ENCODE data around the gene TNFRSF1A.
"Not testable (repeated sequence)": the region's sequence is repeated elsewhere in the genome, so short reads cannot be mapped to it uniquely, and the experiment has no call there.

TNFRSF1A gene

DNA sequence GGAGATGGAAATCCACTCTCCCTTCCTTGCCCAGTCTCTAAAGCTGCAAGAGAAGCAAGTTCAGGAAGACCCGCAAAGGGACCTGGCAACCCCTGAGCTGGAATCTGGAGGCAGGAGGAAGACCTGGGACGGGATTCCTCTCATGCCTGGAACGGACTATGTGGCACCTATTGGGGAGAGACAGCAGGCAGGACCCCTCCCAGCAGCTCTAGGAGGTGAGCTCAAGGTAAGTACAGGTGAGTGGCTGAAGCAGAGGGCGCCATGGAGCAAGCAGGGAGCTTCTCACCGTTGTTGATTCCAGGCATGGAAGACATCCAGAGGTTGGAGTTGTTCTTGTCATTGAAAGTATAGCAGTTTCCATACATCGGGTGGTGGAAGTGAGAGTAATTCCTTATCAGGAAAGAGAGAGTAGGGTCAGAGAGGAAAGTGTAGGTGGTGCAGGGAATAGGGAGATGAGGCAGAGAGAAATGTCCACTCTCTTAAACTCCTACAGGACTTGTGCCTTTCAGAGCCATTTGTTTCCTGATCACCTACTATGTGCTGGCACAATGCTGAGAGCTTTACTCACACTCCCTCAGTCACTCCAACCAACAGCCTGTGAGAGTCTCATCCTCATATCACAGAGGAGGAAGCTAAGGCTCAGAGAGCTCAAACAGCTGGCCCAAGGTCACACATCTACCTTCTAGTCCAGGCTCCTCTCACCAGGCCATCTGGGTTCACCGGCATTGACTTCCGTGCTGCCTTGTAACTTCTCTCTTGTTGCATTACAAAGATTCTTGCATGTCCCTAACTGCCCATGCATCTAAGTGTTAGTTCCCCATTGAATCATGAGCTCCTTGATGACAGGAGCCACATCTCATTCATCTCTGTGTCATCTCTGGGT lies 13.9 kb upstream of the TNFRSF1A start:
- no peak for DNase-seq

DNA sequence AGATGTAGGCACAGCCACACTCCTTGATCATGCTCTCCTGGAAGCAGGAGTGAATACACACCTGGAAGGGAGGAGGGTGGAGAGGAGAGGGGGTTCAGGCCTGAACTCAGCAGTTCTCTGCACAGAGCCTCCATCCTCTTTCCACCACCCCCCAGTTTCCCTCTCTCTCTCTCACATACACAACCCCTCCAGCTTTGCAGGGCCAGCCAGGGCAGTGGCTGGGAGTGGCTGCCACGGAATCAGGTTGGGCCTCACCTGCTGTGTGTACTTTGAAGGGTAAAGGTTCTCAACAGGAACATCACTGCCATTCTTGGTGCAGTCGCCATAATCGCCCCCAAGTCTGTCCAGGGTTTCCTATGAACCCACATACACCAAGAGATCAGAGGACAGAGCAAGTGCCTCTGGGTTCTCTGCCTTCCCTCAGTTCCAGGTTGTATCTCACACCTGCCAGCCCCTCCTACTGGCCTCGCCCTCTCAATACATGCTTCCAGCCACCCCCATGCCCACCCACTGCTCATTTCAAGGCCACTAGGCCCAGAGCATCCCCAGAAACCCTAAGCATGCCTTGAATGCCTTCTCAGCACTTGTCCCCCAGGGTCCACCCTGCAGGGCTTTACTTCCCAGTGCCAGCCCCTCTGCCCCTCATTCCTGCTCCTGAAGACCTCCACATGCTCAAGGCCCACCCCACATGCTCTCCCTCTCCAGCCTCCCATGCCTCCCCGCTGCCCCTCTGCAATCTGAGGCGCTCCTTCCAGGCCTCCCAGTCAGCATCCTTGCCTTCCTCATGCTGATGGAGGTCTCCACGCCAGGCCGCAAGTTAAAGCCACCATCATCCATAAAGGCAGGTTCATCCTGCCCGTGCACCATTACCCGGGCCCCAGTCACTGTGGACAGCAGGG lies 12.9 kb upstream of the TNFRSF1A start:
- no peak for DNase-seq

DNA sequence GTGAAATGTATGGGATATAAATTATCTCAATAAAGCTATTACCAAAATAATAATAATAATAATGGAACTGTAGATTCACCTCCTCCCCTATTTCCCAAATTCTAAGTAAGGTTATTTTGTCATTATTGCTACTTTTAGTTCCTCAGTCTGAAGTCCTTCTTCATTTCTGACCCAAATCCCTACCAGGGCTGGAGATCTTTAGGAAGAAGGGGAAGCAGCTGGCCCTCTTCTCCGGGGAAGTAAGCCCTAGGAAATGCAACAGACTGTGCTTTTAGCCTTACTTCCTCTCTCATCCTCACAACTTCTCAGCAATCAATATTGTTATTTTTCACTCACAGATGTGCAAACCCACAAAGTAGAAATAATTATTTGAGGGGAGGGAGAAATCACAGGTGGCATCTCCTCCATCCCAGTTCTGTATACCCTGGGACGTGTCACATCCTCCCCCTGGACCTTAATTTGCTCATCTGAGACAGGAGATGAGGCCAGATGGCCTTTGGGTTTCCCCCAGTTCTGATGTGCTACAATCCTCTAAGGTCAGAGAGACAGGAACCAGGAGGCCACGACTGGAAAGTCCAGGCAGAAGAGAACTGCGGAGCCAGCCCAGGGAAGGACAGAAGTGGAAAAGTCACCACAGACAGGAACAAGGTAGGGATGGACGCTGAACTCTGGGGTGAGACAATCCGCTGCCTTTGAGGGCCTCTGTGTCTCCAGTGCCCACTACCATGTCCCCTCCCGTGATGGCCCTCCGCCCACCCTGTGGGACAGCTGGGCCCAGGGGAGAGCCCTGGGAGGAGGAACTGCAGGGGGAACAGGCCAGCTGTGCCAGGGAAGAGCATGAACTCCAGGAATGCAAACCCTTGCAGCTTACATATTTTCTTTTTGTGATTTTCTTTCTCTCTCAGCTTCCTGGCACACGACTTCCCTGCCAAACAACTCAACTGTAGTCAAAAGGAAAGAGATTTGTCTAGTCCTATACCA lies 10.6 kb upstream of the TNFRSF1A start:
- no peak for DNase-seq

DNA sequence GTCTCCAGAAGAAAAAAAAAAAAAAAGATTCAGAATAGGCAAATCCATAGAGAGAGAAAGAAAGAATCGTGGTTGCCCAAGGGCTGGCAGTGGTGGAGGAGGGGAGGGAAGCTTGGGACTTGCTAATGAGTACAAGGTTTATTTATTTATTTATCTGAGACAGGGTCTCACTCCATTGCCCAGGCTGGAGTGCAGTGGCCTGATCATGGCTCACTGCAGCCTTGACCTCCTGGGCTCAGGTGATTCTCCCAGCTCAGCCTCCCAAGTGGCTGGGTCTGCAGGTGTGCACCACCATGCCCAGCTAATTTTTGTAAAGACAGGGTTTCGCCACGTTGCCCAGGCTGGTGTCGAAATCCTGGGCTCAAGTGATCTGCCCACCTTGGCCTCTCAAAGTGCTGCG lies 9.7 kb upstream of the TNFRSF1A start:
- no peak for DNase-seq

DNA sequence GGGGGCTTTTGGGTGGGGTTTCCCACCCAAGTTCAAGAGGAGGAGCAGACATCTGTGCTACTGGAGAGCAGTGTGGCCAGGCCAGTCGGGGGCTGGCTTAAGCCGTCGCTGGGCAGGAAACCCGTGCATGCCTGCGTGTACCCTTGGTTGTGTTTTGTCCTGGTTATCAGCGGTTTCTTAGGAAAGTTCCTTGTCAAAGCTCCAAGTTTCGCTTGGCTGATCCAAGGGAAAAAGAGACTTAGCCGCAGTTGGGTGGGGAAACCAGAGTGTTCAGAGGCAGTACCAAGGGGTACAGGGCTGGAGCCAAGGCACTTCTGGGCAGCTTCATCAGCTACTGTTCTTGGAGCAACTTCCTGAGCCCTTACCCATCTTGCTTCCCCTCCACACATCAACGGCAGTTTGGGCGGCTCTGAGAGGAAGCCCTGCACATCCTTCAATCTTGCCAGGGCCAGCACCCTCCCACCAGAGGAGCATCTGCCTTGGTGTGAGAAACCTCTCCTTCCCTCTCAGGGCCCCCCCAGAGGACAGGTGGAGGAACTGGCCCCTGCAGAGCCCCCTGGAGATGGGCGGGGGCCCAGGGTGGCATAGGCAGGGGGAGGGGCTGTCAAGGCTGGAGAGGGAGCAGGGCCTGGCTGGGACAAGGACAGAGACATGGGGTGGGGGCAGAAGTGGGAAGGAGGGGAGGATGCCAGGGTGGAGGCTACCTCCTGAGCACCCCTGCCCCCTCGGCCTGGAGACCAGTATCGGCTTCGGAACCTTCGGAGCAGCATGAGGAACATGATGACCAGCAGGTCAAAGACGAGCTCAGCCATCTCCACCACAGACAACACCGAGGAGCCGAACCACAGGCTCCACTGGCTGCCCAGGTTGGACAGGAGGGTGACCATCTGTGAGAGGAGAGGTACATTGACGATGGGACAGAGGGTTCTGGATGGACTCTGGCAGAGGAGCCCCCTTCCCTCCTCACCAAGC lies 5.8 kb upstream of the TNFRSF1A start:
- DNase-seq, result no peak

DNA sequence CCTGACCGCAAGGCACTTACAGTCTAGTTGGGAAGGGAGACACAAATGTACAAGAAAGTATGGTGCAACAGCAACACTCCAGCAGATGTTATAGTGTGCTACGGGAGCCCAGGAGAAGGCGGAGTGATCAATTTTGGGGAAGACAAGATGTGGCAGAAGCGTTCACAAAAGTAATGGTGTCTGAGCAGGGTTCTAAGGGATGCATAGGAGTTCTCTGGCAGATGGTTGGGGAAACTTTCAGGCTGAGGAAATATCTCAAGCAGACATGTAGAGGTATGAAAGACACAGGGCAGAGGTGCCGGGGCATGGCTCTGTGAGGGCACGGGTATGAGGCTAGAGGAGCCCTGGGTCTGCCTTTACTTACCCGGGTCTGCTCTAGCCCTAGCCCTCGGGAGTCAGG lies 5.1 kb upstream of the TNFRSF1A start:
- no peak for DNase-seq

DNA sequence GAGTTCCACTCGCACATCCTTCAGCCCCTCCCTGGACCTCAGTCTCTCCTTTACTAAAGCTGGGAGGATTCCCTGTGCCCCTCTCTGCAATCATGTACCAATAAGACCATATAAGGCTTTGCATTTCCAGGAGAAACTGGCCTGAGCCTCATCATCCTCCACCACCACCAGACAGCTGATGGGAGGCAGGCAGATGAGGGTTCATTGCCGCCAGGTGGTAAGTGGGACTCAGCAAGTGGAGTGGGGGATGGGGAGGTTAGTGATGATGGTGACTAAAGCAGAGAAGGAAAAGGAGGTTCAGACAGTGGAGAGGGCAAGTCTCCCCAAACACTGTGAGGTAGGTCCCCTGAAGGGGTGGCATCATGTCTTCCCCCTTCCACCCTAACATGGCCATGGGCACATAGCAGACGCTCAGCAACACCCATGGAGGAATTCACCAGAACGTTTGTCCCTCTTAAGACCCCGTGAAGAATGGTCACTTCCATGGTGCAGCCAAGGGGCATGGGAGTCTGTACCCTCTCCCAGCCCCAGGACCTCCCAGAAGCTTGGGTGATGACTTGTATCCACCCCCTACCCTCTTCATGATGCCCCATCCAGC lies 4.5 kb upstream of the TNFRSF1A start:
- no peak for DNase-seq

DNA sequence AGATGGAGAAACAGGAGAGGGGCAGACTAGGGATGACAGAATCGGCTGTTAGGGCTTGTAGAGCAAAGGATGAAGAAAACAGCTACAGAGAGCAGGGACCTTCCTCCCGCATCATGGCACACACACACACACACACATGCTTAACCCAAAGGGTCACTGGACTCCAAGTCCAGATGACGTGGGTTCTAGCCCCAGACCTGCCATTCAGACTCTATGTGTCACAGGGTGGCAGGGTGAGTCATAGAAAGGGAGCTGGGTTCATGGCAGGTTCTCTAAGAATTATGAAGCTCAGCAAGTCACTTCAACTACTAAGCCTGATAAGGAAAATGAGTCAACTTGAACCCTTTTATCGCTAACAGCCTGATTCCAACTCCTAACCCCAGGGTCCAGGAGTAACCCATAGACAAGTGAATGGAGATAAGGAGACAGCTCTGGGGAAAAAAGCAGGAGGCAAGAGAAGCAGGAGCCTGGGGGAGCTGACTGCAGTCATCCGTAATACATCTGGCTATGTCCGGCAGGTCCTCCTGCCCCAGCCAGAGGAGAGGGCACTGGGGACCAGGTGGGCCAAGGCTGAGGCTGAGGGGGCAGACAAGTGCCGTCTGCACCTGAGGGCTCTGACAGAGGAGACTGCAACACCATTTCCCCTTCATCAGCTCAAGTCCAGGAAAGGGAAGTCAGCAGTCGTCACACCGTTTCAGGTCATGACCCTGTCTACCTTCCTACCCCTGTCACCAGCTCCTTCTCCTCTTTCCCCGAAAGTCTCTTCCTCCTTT lies 3.6 kb upstream of the TNFRSF1A start:
- DNase-seq, result no peak

DNA sequence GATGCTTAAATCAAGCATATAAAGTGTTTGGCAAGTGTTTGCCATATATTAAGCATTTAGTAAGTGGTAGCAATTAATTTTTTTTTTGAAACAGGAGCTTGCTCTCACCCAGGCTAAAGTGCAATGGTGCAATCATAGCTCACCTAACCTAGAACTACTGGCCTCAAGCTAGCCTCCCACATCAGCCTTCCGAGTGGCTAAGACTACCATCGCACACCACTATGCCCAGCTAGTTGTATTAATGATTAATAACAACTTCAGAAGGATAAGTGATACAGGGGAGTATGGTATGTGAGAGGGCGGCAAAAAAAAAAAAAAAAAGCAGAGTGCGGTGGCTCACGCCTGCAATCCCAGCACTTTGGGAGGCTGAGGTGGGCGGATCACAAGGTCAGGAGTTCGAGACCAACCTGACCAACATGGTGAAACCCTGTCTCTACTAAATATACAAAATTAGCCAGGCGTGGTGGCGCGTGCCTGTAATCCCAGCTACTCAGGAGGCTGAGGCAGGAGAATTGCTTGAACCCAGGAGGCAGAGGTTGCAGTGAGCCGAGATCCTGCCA lies 2.3 kb upstream of the TNFRSF1A start:
- DNase-seq, result not testable (repeated sequence)

DNA sequence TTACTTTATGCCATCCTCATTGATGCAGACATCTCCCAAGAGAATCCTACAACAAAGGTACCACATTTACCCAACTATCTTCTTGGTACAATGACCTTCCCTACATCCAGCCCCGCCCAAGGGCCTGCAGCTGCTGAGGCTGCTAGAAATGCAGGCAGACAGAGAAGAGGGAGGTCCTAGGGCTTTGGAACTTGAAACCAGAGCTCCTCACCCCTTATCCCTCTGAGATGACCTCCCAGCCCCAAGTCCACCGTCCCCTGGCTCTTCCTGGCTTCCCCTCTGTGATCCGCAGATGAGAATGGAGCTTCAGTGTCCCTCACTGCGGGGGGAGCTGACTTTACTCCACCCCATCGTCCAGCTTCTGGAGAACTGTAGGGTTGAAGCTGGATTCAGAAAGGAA lies 1.6 kb upstream of the TNFRSF1A start:
- no peak for DNase-seq

DNA sequence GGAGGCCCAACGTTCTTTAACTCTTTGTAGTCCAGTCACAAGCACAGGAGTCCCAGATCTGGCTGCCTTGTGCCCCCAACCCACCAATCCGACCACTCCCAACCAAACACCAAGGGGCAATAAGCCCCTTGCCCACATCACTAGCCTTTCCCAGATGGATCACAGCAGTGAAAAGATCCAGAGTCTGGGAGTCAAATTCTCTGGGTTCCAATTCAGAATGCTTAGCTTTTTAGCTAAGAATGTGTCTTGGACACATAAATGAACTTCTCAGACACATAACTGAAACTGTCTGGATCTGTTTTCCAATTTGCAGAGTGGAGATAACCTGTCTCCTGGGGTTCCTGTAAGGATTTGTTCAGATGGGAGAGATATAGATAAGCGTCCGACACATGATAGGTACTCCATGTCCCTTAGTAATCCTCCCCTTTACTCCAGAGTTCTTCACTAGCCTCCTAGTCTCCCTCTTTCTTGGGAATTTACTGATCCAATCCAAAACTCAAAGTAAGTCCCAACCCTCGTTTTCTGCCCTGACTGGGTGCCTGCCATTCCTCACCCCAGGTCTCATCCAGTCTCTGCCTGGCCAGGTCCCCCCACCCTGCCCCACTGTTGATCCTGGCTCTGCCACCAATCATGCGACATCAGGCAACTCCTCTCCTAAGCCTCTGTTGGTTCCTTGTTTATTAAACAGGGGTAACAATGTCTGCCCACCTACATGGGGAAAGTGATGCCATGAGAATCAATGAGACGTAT lies 439 bp upstream of the TNFRSF1A start:
- DNase-seq, result no peak

DNA sequence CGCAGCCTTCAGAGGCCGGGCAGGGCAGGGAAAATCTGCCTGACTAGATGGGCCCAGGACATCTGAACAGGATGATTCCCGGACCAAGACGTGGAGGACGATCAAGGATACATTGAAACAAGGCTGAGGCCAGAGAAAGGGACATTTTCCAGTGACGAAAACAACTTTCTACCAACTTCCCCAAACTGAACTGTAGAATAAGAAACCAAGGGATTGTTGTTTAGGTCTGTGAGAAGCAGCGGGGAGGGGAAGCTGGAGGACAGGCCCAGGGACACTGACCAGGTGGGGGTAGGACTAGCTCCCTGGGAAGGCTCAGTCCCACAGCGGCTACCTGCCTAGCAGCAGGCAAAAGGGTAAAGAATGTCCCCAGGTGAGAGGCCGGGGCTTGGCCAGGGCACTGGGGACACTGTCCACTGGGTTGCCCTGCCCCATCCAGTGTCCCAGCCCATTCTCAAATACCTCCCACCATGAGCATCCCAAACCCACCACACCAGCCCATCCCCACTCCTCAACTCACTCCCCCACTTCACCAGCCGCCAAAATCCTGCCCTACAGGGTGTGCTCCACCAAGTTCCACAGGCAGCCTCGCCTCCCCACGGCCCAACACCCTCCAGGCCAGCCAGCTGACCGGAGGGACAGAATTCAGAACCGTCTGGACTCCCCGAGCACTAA lies 995 bp downstream of the TNFRSF1A start:
- no peak for DNase-seq

DNA sequence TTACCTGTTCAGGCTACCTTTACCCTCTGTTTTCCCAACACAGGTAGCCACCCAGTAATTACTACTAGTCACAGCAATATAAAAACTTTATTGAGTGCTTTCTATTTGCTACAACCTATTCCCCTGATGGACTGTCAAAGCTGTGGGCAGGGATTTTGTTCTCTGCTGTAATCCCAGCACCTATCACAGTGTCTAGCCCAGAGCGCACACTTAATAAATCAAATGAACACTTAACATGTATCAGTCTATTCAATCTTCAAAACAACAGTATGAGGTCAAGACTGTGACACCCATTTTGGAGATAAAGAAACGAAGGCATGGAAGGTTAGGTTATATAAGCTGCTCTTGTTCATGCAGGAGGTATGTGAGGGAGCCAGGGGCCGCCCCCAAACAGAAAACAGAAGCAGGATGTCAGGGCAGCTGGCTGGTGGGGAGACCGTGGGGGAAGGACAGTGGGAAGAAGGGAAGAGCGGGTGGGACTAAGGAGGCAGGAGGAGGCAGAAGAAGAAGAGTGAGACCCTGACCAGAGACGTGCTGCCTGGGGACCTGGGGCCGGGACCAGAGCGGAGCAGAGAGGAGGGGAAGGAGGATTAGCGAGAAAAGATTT lies 1.7 kb downstream of the TNFRSF1A start:
- DNase-seq, result no peak

DNA sequence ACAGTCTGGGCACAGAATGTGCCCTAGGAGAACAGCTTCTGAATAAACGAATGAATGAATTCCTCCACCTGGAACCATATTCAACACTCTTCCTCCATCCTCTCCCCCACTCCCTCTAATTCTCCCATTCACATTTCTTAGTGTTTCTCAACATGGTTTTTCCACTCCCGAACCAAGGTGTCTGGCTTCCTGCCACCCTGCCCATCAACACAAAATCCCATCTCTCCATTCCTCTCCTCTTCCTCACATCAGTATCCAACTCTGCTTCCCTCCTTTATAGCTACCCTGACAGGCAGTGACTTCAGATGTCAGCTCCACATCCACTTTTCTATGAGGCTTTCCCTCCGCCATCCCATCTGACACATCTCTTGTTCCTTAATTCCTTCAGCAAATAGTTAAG lies 2.9 kb downstream of the TNFRSF1A start:
- DNase-seq, result no peak

DNA sequence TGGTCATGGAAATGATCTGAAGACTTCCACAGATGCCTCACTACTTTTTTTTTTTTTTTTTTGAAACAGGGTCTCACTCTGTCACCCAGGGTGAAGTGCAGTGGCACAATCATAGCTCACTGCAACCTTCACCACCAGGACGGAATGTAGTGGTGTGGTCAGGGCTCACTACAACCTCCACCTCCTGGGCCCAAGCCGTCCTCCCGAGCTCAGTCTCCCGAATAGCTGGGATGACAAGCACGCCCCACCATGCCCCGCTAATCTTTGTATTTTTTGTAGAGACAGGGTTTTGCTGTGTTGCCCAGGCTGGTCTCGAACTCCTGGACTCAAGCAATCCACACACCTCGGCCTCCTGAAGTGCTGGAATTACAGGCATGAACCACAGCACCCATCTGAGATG lies 3.3 kb downstream of the TNFRSF1A start:
- not testable (repeated sequence) for DNase-seq

DNA sequence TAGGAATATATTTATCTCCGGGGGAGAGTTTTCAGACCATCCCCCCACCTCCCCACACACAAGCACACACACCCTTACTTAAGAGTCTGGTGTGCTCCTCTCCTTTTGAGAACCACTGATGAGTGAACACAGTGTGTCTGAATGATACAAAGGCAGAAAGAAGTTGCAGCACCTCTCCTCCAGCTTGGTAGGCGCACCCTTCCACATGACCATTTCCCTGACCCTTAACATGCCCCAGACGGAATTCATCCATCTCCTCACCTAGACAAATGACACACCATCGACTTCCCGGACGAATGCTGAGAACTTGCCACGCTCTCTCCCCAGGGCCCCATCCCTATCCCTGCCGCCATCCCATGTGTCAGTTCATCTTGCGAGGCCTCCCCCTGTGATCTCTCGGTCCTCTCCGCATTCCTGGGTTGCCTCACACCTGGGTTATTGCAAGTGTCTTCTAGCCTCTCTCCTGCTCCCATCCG lies 3.9 kb downstream of the TNFRSF1A start:
- no peak for DNase-seq

DNA sequence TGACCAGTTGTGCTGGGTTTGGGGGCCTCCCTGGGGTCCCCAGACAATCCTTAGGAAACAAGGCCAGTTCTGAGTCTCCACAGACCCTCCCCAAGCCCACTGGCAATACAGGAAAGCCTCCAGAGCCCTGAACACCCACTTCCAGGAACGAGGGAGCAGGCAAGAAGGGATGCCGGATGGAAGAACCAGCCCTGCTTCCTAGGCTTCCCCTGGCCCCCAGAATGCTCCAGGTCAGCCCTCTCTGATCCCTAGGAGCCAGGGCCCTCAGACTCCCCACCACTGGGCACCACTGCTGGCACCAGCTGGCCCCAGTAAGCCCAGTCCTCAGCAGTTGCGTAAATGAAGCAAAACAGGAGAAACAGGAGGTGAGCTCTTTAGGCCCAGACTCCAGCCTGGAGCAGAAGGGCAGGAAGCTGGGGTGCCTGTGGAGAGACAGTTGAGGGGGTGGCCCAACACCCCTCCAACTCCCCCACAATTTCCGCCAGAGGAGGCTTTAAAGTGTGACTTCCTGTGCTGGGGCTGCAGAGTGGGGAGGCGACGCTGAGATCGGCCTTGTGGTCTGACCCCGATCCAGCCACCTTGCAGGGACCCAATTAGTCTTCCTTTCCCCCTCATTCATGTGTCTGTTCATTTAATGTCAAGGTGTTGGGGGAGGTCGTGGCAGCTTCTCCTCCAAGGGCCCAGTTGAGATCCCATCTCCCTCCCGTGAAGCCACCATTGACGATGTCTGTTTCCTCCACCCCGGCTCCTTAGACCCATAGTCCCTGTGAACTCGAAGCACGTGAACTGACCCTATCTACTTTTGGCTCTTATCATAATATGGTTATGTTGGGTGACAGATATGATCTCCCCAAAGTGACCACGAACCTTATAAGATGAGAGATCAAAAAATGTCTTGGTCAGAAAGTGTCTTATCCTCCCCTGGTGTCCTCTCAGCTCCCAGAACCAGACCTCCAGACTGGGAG lies 4.7 kb downstream of the TNFRSF1A start:
- DNase-seq, result peak in 2 of 4 experiments; percentile 17 to 43

All from activated CD4-positive, CD25-positive, alpha-beta regulatory T cell (primary cell).